ENCODE data around the gene ASB14.

DNA sequence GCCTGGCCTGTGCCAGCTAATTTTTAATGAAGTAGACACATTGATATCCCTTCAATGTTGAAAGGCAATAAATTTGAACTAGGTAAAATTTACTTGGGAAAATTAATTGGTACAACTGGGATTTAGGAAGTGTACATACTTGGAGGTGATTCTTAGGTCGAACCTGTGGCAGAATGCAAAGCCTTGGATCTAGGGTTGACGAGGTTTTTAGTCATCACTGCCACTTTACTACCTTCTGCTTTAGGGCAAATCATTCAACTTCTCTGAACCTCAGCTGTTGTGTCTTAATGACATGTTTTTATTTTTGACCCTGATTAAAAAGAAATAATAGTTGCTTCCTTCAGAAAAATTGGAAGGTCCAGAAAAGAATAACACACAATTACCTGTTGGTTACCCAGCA lies 62.5 kb downstream of the ASB14 start:
- TF ChIP-seq, protein P1, sequence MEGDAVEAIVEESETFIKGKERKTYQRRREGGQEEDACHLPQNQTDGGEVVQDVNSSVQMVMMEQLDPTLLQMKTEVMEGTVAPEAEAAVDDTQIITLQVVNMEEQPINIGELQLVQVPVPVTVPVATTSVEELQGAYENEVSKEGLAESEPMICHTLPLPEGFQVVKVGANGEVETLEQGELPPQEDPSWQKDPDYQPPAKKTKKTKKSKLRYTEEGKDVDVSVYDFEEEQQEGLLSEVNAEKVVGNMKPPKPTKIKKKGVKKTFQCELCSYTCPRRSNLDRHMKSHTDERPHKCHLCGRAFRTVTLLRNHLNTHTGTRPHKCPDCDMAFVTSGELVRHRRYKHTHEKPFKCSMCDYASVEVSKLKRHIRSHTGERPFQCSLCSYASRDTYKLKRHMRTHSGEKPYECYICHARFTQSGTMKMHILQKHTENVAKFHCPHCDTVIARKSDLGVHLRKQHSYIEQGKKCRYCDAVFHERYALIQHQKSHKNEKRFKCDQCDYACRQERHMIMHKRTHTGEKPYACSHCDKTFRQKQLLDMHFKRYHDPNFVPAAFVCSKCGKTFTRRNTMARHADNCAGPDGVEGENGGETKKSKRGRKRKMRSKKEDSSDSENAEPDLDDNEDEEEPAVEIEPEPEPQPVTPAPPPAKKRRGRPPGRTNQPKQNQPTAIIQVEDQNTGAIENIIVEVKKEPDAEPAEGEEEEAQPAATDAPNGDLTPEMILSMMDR (conservative IDR thresholded peaks at IDR 0.05 in 1 of 2, IDR thresholded peaks at IDR 0.05 in 1 of 2; ENCODE audit: extremely low read depth in 1 of 2, insufficient read depth in 1 of 2, low read depth in 1 of 2, low read length in 2 of 2) = no peak
- no peak for TF ChIP-seq EZH2 (IDR thresholded peaks at IDR 0.05; ENCODE audit: borderline replicate concordance, low read length)

Measured in mammary epithelial cell (primary cell).